Measurements from ENCODE around the gene RAPGEF2.

The RAPGEF2 gene

GRCh38 chr4:159197260-159197884, 94.5 kb downstream of the RAPGEF2 start:
- DNase-seq (ENCODE audit: low read depth): no peak

GRCh38 chr4:159197885-159198269, 95.0 kb downstream of the RAPGEF2 start:
- no peak for DNase-seq (ENCODE audit: low read depth)

GRCh38 chr4:159199826-159200225, 96.9 kb downstream of the RAPGEF2 start:
- no peak for DNase-seq (ENCODE audit: low read depth)

- no peak for DNase-seq (ENCODE audit: low read depth)
These were observed 98.3 kb downstream of the RAPGEF2 start for GRCh38 chr4:159201168-159201567.

- DNase-seq (ENCODE audit: low read depth): no peak
These were observed 101.7 kb downstream of the RAPGEF2 start for GRCh38 chr4:159204566-159204965.

- DNase-seq (ENCODE audit: low read depth): no peak
These were observed 102.6 kb downstream of the RAPGEF2 start for GRCh38 chr4:159205466-159205865.

- no peak for DNase-seq (ENCODE audit: low read depth)
These were observed 103.6 kb downstream of the RAPGEF2 start for GRCh38 chr4:159206427-159206871.

- DNase-seq (ENCODE audit: low read depth): no peak
These were observed 106.4 kb downstream of the RAPGEF2 start for GRCh38 chr4:159209249-159209648.

- DNase-seq (ENCODE audit: low read depth): no peak
These were observed 108.1 kb downstream of the RAPGEF2 start for GRCh38 chr4:159210975-159211374.

GRCh38 chr4:159212675-159213293, 109.9 kb downstream of the RAPGEF2 start:
- no peak for DNase-seq (ENCODE audit: low read depth)

GRCh38 chr4:159216834-159217233, 114.0 kb downstream of the RAPGEF2 start:
- no peak for DNase-seq (ENCODE audit: low read depth)

GRCh38 chr4:159219862-159220261, 117.0 kb downstream of the RAPGEF2 start:
- DNase-seq (ENCODE audit: low read depth): no peak

GRCh38 chr4:159220353-159220752, 117.5 kb downstream of the RAPGEF2 start:
- no peak for DNase-seq (ENCODE audit: low read depth)

- DNase-seq (ENCODE audit: low read depth): no peak
These were observed 118.4 kb downstream of the RAPGEF2 start for GRCh38 chr4:159221280-159221679.

- no peak for DNase-seq (ENCODE audit: low read depth)
These were observed 119.2 kb downstream of the RAPGEF2 start for GRCh38 chr4:159222043-159222552.

GRCh38 chr4:159224408-159224807, 121.5 kb downstream of the RAPGEF2 start:
- DNase-seq (ENCODE audit: low read depth): no peak

- no peak for DNase-seq (ENCODE audit: low read depth)
These were observed 124.5 kb downstream of the RAPGEF2 start for GRCh38 chr4:159227378-159227777.

- no peak for DNase-seq (ENCODE audit: low read depth)
These were observed 125.1 kb downstream of the RAPGEF2 start for GRCh38 chr4:159227984-159228383.

GRCh38 chr4:159229164-159229563, 126.3 kb downstream of the RAPGEF2 start:
- DNase-seq (ENCODE audit: low read depth): no peak

GRCh38 chr4:159232465-159233106, 129.7 kb downstream of the RAPGEF2 start:
- DNase-seq (ENCODE audit: low read depth): no peak

GRCh38 chr4:159235779-159236368, 133.0 kb downstream of the RAPGEF2 start:
- no peak for DNase-seq (ENCODE audit: low read depth)

- DNase-seq (ENCODE audit: low read depth): no peak
These were observed 135.1 kb downstream of the RAPGEF2 start for GRCh38 chr4:159237975-159238374.

GRCh38 chr4:159238631-159239030, 135.8 kb downstream of the RAPGEF2 start:
- no peak for DNase-seq (ENCODE audit: low read depth)
